K562 (cell line): ENCODE measurements around the gene TGFB1I1. TPM values are rescaled to one million over a fixed set of nuclear protein-coding genes. Genes with fewer than 3 reads are reported as not detected.

ENCODE experiments used
- ATF3 ChIP-seq, 2 experiments: fragments of 450-650 bp in 1 of 2; sonication (generic) in 1 of 2; formaldehyde crosslinking in 1 of 2; IDR thresholded peaks in 1 of 2; conservative IDR thresholded peaks in 1 of 2; 2 replicates each; pipeline versions ENCODE4 v1.6.1 to v1.8.1; 2016 to 2023; ENCODE audit warnings: mild to moderate bottlenecking in 2 of 2, moderate library complexity in 2 of 2, inconsistent platforms in 1 of 2, missing genetic modification reagents in 1 of 2
- BDP1 ChIP-seq: IDR thresholded peaks from 3 replicates; pipeline ENCODE4 v1.6.1; 2011; ENCODE audit not compliant: insufficient read length, insufficient read depth
- ETS2 ChIP-seq: IDR thresholded peaks from 2 replicates; pipeline ENCODE4 v1.6.1; 2016; ENCODE audit warnings: borderline replicate concordance, missing genetic modification characterization, mild to moderate bottlenecking, moderate library complexity, missing compliant biosample characterization; ENCODE audit not compliant: poor library complexity, severe bottlenecking
- FOXK2 ChIP-seq, 2 experiments: fragments of 450-650 bp; IDR thresholded peaks in 1 of 2; conservative IDR thresholded peaks in 1 of 2; 2 replicates each; pipeline ENCODE4 v1.6.1; 2016; ENCODE audit warnings: low read depth in 2 of 2, mild to moderate bottlenecking in 1 of 2
- FOXM1 ChIP-seq, 2 experiments: fragments of 450-650 bp in 1 of 2; sonication (generic) in 1 of 2; formaldehyde crosslinking in 1 of 2; IDR thresholded peaks; 2 replicates each; pipeline versions ENCODE4 v1.6.1 to v1.9.0; 2017 to 2022; ENCODE audit warnings: low read depth in 2 of 2, mild to moderate bottlenecking in 2 of 2, missing genetic modification reagents in 1 of 2, moderate library complexity in 1 of 2
- L3MBTL2 ChIP-seq: fragments of 450-650 bp; IDR thresholded peaks from 2 replicates; pipeline ENCODE4 v1.6.1; 2016; ENCODE audit warnings: mild to moderate bottlenecking, moderate library complexity
- POLR2AphosphoS5 ChIP-seq: IDR thresholded peaks from 2 replicates; pipeline ENCODE4 v1.6.1; 2011; ENCODE audit warnings: mild to moderate bottlenecking, low read depth, low read length, moderate library complexity; ENCODE audit not compliant: control insufficient read depth, insufficient read depth
- POLR3G ChIP-seq: IDR thresholded peaks from 2 replicates; pipeline ENCODE4 v1.6.1; 2011; ENCODE audit not compliant: insufficient read length, insufficient replicate concordance; ENCODE audit errors: extremely low read depth
- PPARD ChIP-seq: fragments of 250-450 bp; sonication (Bioruptor Pico); IDR thresholded peaks from 2 replicates; pipeline ENCODE4 v1.8.0; 2022; ENCODE audit warnings: inconsistent platforms, mild to moderate bottlenecking, moderate library complexity
- SAFB2 ChIP-seq: fragments of 200-400 bp; formaldehyde crosslinking; IDR thresholded peaks from 2 replicates; pipeline ENCODE4 v1.6.1; 2018; ENCODE audit warnings: borderline replicate concordance, low read length, low read depth, moderate library complexity; ENCODE audit not compliant: severe bottlenecking
- TEAD2 ChIP-seq: fragments of 450-650 bp; IDR thresholded peaks from 2 replicates; pipeline ENCODE4 v1.6.1; 2016; ENCODE audit warnings: missing genetic modification characterization, control low read depth, missing compliant biosample characterization
- ZBED1 ChIP-seq: IDR thresholded peaks from 2 replicates; pipeline ENCODE4 v1.6.1; 2014
- ZBTB2 ChIP-seq: fragments of 450-650 bp; IDR thresholded peaks from 2 replicates; pipeline ENCODE4 v1.6.1; 2016; ENCODE audit warnings: antibody characterized with exemption
- ZC3H11A ChIP-seq: IDR thresholded peaks from 2 replicates; pipeline ENCODE4 v1.6.1; 2012; ENCODE audit warnings: low read depth, low read length, improper control_type of control experiment
- ZNF133 ChIP-seq: fragments of 250-450 bp; sonication (Bioruptor Pico); IDR thresholded peaks from 2 replicates; pipeline ENCODE4 v1.4.0; 2020; ENCODE audit warnings: mild to moderate bottlenecking
- ZNF146 ChIP-seq: IDR thresholded peaks from one replicate; pipeline ENCODE4 v1.6.1; 2018; ENCODE audit warnings: missing compliant biosample characterization; ENCODE audit not compliant: unreplicated experiment
- polyA plus RNA-seq, 8 experiments: library from polyadenylated mRNA; depleted of rRNA in 4 of 8; stranded (reverse) in 5 of 8; unstranded in 3 of 8; fragments of >200 nt; fragmentation: Nextera tagmentation in 2 of 8; fragmentation: Illumina TruSeq in 1 of 8; extraction: Ambion mirVana in 2 of 8; extraction: Trizol in 1 of 8; gene quantifications; 2 replicates each; pipeline versions ENCODE4 v1.2.1 to v1.2.3, GENCODE V29; 2011 to 2014; ENCODE audit warnings: inconsistent platforms in 1 of 8, missing spikeins in 1 of 8
- total RNA-seq, 7 experiments: library from RNA; depleted of rRNA in 6 of 7; stranded (reverse); fragments of >200 nt in 6 of 7; fragmentation: Illumina TruSeq in 2 of 7; extraction: Trizol in 2 of 7; gene quantifications; 2 replicates each; pipeline versions ENCODE4 v1.2.1 to v1.2.3, GENCODE V29; 2011 to 2021; ENCODE audit warnings: low replicate concordance in 1 of 7
- TF ChIP-seq, protein P1 (sequence below): sonication (generic); formaldehyde crosslinking; IDR thresholded peaks from 2 replicates; pipeline ENCODE4 v1.8.0; 2022; ENCODE audit warnings: mild to moderate bottlenecking, missing genetic modification reagents, borderline replicate concordance
- TF ChIP-seq, protein P2 (sequence below): fragments of 200-800 bp; sonication (Bioruptor generic); IDR thresholded peaks from 2 replicates; pipeline ENCODE4 v1.6.1; 2017; ENCODE audit warnings: missing genetic modification characterization, missing compliant biosample characterization

TGFB1I1 gene
- total and polyA plus RNA-seq, 9 of the 15 experiments (the other 6 are each of a cell fraction or from before 2014, with no cell fraction given): 0.04 to 0.91 (median 0.19) TPM

- TF ChIP-seq ATF3 (IDR thresholded peaks at IDR 0.05) (peak; percentile 78), ATF3 (CRISPR knock-in tag; conservative IDR thresholded peaks at IDR 0.05) (no peak), PPARD (CRISPR knock-in tag) (no peak), FOXK2 (conservative IDR thresholded peaks at IDR 0.05 in 1 of 2, IDR thresholded peaks at IDR 0.05 in 1 of 2; ENCODE audit: low read depth in 2 of 2) (peak in 1 of 2 experiments; percentile 28; a peak in 1 of 4 replicates), ZBED1 (no peak), TEAD2 (tag) (no peak), POLR2AphosphoS5 (no peak), SAFB2 (no peak), BDP1 (no peak), ZNF133 (CRISPR knock-in tag) (no peak), ZBTB2 (peak; percentile 94), POLR3G (no peak), L3MBTL2 (no peak; the same call in 1 of the 2 replicates), ETS2 (no peak), ZNF146 (no peak), FOXM1 (IDR thresholded peaks at IDR 0.05; ENCODE audit: low read depth) (no peak), FOXM1 (CRISPR knock-in tag; IDR thresholded peaks at IDR 0.05; ENCODE audit: low read depth) (no peak), ZC3H11A (no peak)
- TF ChIP-seq, protein P1, sequence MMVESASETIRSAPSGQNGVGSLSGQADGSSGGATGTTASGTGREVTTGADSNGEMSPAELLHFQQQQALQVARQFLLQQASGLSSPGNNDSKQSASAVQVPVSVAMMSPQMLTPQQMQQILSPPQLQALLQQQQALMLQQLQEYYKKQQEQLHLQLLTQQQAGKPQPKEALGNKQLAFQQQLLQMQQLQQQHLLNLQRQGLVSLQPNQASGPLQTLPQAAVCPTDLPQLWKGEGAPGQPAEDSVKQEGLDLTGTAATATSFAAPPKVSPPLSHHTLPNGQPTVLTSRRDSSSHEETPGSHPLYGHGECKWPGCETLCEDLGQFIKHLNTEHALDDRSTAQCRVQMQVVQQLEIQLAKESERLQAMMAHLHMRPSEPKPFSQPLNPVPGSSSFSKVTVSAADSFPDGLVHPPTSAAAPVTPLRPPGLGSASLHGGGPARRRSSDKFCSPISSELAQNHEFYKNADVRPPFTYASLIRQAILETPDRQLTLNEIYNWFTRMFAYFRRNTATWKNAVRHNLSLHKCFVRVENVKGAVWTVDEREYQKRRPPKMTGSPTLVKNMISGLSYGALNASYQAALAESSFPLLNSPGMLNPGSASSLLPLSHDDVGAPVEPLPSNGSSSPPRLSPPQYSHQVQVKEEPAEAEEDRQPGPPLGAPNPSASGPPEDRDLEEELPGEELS (CRISPR knock-in tag): no peak
- TF ChIP-seq, protein P2, sequence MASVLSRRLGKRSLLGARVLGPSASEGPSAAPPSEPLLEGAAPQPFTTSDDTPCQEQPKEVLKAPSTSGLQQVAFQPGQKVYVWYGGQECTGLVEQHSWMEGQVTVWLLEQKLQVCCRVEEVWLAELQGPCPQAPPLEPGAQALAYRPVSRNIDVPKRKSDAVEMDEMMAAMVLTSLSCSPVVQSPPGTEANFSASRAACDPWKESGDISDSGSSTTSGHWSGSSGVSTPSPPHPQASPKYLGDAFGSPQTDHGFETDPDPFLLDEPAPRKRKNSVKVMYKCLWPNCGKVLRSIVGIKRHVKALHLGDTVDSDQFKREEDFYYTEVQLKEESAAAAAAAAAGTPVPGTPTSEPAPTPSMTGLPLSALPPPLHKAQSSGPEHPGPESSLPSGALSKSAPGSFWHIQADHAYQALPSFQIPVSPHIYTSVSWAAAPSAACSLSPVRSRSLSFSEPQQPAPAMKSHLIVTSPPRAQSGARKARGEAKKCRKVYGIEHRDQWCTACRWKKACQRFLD (CRISPR knock-in tag): no peak
Observed at GRCh38 chr16:31459687-31460581, 12.0 kb upstream of the TGFB1I1 start (continued).
